ENCODE data around the gene IKBKE. TPM values are rescaled to one million over a fixed set of nuclear protein-coding genes. Genes with fewer than 3 reads are reported as not detected.

The IKBKE gene
- total RNA-seq, 2 donors from 2014 or later = 15.9 to 28.4 TPM

- H3K27ac ChIP-seq = no peak overlapping the region
- intact Hi-C loops (cut with DNase I) = no loop called here
- H3K9ac ChIP-seq (ENCODE audit: low read depth in 2 of 2, low read length in 2 of 2) = no peak overlapping the region
- no peak for TF ChIP-seq CTCF (IDR thresholded peaks at IDR 0.05)
- H3K4me1 ChIP-seq = no peaks in the 10 kb centered on the region
- no peaks in the 10 kb centered on the region for H3K36me3 ChIP-seq
- DNase-seq = no peak
- no peak overlapping the region for H3K4me3 ChIP-seq
- H3K27me3 ChIP-seq = no peaks in the 10 kb centered on the region
- H3K9me3 ChIP-seq = no peaks in the 10 kb centered on the region
Measured at GRCh38 chr1:206459703-206460102, 10.6 kb upstream of the IKBKE start.

DNA sequence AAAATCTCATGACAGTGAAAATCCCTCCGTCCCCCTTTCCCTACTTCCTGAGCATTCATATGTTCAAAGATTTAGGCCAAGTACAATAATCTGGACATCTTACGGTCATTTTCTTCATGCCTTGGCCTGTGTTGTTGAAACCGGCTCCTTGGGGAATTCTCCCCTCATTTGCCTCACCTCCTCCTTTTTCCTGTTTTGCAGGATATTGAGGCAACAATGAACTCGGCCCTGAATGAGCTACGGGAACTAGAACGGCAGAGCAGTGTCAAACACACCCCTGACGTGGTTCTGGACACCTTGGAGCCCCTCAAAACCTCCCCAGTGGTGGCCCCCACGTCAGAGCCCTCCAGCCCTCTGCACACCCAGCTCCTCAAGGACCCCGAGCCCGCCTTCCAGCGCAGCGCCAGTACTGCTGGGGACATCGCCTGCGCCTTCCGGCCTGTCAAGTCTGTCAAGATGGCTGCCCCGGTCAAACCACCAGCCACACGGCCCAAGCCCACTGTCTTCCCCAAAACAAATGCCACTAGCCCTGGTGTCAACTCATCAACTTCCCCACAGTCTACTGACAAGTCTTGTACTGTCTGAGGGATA lies 9.3 kb upstream of the IKBKE start:
- Histone ChIP-seq H3K9ac (ENCODE audit: low read depth in 2 of 2, low read length in 2 of 2) (no peak overlapping the region), H3K9me3 (no peaks in the 10 kb centered on the region), H3K27me3 (no peaks in the 10 kb centered on the region), H3K4me3 (no peak overlapping the region), H3K27ac (no peak overlapping the region), H3K4me1 (no peaks in the 10 kb centered on the region), H3K36me3 (no peaks in the 10 kb centered on the region)
- no peak for DNase-seq
- intact Hi-C loops (cut with DNase I) = no loop called here
- TF ChIP-seq CTCF (IDR thresholded peaks at IDR 0.05) = no peak

GRCh38 chr1:206461602-206462455 lies 8.4 kb upstream of the IKBKE start:
- Histone ChIP-seq H3K4me3 (no peak overlapping the region), H3K27ac (no peak overlapping the region), H3K9me3 (no peaks in the 10 kb centered on the region), H3K9ac (ENCODE audit: low read depth in 2 of 2, low read length in 2 of 2) (no peak overlapping the region), H3K36me3 (no peaks in the 10 kb centered on the region), H3K4me1 (no peaks in the 10 kb centered on the region), H3K27me3 (no peaks in the 10 kb centered on the region)
- intact Hi-C loops (cut with DNase I) = no loop called here
- DNase-seq = peak; percentile 85
- peak; percentile 67 for TF ChIP-seq CTCF (IDR thresholded peaks at IDR 0.05)

- intact Hi-C loops (cut with DNase I) = no loop called here
- Histone ChIP-seq H3K9me3 (no peaks in the 10 kb centered on the region), H3K4me3 (no peak overlapping the region), H3K4me1 (no peaks in the 10 kb centered on the region), H3K27ac (no peak overlapping the region), H3K36me3 (no peaks in the 10 kb centered on the region), H3K27me3 (no peaks in the 10 kb centered on the region), H3K9ac (ENCODE audit: low read depth in 2 of 2, low read length in 2 of 2) (no peak overlapping the region)
- DNase-seq = no peak
- no peak for TF ChIP-seq CTCF (IDR thresholded peaks at IDR 0.05)
Measured at GRCh38 chr1:206463137-206463536, 7.1 kb upstream of the IKBKE start.

DNA sequence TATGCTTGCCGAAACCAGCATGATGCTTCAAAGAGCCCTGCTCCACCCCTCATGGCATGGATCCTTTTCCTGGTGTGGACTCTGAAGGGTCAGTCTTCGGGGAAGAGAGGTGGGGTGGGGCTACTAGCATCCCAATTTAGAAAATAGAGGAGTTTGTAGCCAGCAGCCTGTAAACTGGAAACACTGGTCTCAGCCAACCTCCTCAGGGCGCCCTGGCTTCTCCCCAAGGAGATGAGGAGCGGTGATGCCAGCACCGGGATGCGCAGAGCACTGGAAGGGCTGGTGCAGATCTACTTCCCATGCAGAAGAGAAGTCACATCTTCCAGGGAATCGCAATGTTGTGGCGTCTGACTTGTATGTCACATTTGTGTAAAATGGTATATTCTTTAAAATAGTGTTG lies 6.4 kb upstream of the IKBKE start:
- H3K9ac ChIP-seq (ENCODE audit: low read depth in 2 of 2, low read length in 2 of 2) = no peak overlapping the region
- no peak for DNase-seq
- intact Hi-C loops (cut with DNase I) = no loop called here
- no peak for TF ChIP-seq CTCF (IDR thresholded peaks at IDR 0.05)
- no peak overlapping the region for H3K27ac ChIP-seq
- no peak overlapping the region for H3K4me3 ChIP-seq
- H3K27me3 ChIP-seq = no peaks in the 10 kb centered on the region
- H3K9me3 ChIP-seq = no peaks in the 10 kb centered on the region
- H3K4me1 ChIP-seq = no peaks in the 10 kb centered on the region
- no peaks in the 10 kb centered on the region for H3K36me3 ChIP-seq

Data from colonic mucosa (tissue), 4 donors.